ENCODE data around the gene CSRNP2. TPM values are rescaled to one million over a fixed set of nuclear protein-coding genes. Genes with fewer than 3 reads are reported as not detected.

The CSRNP2 gene
- 36.1 and 36.6 TPM in 2 replicates for total RNA-seq

- H3K4me3 ChIP-seq (ENCODE audit: low read depth, low read length): peak within 1 kb of the TSS; percentile 93
- DNase-seq (ENCODE audit: low read depth): peak; percentile 77
- H3K36me3 ChIP-seq (ENCODE audit: control insufficient read depth, insufficient read depth, low read length): no peaks in the 10 kb centered on the region
- TF ChIP-seq CTCF (IDR thresholded peaks at IDR 0.05; ENCODE audit: insufficient read depth, low read length, poor library complexity, severe bottlenecking): no peak
- H3K27me3 ChIP-seq (ENCODE audit: control insufficient read depth, insufficient read depth, low read length): no peaks in the 10 kb centered on the region
Observed at GRCh38 chr12:51083126-51083833, at the start of gene CSRNP2. TSS of gene CSRNP2 (minus strand) at chr12:51083596. CDS start at chr12:51076561, 7,035 bp downstream.

GRCh38 chr12:51132693-51133092, 49.3 kb upstream of the CSRNP2 start:
- no peak for TF ChIP-seq CTCF (IDR thresholded peaks at IDR 0.05; ENCODE audit: insufficient read depth, low read length, poor library complexity, severe bottlenecking)
- no peaks in the 10 kb centered on the region for H3K27me3 ChIP-seq (ENCODE audit: control insufficient read depth, insufficient read depth, low read length)
- no peak for DNase-seq (ENCODE audit: low read depth)
- H3K4me3 ChIP-seq (ENCODE audit: low read depth, low read length): no peak overlapping the region
- no peaks in the 10 kb centered on the region for H3K36me3 ChIP-seq (ENCODE audit: control insufficient read depth, insufficient read depth, low read length)

- no peak for TF ChIP-seq CTCF (IDR thresholded peaks at IDR 0.05; ENCODE audit: insufficient read depth, low read length, poor library complexity, severe bottlenecking)
- H3K27me3 ChIP-seq (ENCODE audit: control insufficient read depth, insufficient read depth, low read length): no peaks in the 10 kb centered on the region
- H3K36me3 ChIP-seq (ENCODE audit: control insufficient read depth, insufficient read depth, low read length): no peaks in the 10 kb centered on the region
- no peak overlapping the region for H3K4me3 ChIP-seq (ENCODE audit: low read depth, low read length)
- no peak for DNase-seq (ENCODE audit: low read depth)
Observed at GRCh38 chr12:51131745-51132521, 48.5 kb upstream of the CSRNP2 start.

GRCh38 chr12:51128919-51129318, 45.5 kb upstream of the CSRNP2 start:
- H3K36me3 ChIP-seq (ENCODE audit: control insufficient read depth, insufficient read depth, low read length): no peaks in the 10 kb centered on the region
- DNase-seq (ENCODE audit: low read depth): no peak
- H3K4me3 ChIP-seq (ENCODE audit: low read depth, low read length): no peak overlapping the region
- no peaks in the 10 kb centered on the region for H3K27me3 ChIP-seq (ENCODE audit: control insufficient read depth, insufficient read depth, low read length)
- TF ChIP-seq CTCF (IDR thresholded peaks at IDR 0.05; ENCODE audit: insufficient read depth, low read length, poor library complexity, severe bottlenecking): no peak

- H3K4me3 ChIP-seq (ENCODE audit: low read depth, low read length): no peak overlapping the region
- DNase-seq (ENCODE audit: low read depth): no peak
Observed at GRCh38 chr12:51127050-51127729, 43.8 kb upstream of the CSRNP2 start.

More at GRCh38 chr12:51127050-51127729, 43.8 kb upstream of the CSRNP2 start:
- no peak for TF ChIP-seq CTCF (IDR thresholded peaks at IDR 0.05; ENCODE audit: insufficient read depth, low read length, poor library complexity, severe bottlenecking)
- Histone ChIP-seq H3K27me3 (ENCODE audit: control insufficient read depth, insufficient read depth, low read length) (no peaks in the 10 kb centered on the region), H3K36me3 (ENCODE audit: control insufficient read depth, insufficient read depth, low read length) (no peaks in the 10 kb centered on the region)
